Measurements from ENCODE around the gene GABRA5. TPM values are rescaled to one million over a fixed set of nuclear protein-coding genes. Genes with fewer than 3 reads are reported as not detected.

The GABRA5 gene
- total RNA-seq, 1 donor from 2014 or later = not detected

DNA sequence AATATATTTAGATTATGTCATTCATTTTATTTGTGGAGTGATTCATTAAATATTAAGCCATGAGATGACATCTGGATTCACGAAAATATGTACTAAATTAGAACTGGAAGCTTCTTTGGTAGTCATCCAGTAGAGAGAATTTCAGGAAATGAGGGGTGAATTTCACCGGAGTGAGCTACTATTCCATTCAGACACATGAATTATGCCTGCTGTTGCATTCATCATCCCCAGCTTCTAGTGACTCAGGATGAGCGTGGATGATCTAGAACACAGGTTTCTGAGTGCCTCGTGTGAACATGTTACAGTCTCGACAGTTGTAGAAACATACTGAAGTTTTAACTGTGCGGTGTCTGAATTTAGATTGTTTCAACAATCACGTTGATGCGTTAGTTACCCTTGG is 61.2 kb downstream of the GABRA5 start:
- DNase-seq (ENCODE audit: low read depth) = no peak

DNA sequence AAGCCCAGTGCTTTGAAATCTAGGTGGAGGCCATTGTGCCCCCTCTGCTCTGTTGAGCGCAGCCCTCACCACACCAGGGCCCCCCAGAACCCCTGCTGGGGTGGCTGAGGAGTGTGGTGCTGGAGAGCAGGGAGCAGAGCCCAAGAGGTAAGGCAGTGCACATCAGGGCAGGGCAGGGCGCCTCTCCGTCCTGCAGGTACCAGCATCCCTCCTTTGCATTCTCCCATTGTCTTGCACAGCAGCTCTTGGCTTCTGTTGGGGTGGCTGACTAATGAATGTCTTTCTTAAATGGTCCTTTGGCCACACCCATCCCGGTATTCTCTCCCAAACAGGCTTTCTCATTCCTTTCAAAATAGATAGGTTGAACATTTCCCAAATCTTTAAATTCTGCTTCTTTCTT is 62.7 kb downstream of the GABRA5 start:
- DNase-seq (ENCODE audit: low read depth) = no peak

DNA sequence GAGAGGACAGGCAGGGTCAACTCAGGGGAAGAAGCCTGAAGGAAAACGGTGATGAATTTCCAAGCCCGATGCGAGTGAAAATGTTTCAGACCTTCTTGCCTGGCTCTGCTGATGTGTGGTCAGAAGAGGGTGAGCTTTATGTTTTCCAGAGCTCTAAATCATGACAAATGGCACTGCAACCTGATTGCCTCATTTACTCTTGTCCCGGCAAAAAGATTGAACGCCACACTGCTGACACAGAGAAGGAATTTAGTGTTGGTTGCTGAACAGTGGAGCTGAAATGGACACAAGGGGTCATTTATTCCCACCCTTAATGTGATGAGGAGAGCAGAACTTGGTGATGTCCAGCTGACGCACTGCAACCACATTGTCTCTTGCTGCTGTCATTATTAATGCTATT is 68.0 kb downstream of the GABRA5 start:
- DNase-seq (ENCODE audit: low read depth) = no peak

DNA sequence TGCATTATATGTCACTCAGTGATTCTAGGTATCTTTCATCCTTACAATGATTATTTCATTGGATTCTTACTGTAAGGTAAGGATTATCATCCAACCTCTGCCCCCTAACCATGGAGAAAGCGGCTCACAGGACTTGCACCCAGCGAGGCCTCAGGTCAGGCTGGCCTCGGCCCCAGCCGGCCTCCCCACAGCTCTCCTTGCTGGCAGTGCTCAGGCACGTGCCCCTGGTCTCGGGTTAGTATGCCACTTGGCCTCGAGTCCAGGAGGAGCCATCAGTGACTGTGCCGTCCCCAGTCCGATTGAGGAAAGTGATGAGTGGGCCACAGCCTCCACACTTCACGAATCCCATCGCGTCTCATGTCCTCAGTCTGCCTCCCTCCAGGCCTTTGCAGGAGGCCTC is 68.5 kb downstream of the GABRA5 start:
- DNase-seq (ENCODE audit: low read depth) = no peak

DNA sequence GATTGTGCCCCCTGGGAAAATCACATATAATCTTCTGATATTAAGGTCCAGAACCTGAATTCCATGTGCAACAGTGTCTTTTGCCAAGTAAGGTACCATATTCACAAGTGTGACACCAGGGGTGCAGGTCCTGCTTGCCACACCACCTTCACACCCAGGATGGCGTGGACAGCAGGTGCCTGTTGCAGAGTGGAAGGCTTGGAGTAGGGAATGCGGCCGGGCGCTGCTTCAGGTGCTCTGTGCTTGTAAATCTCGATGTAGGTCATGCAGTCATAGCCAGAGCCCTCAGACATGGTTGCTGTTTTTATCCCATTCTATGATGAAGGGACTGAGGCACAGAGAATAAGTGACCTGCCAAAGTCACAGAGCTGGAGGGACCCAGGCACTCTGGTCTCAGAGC is 69.6 kb downstream of the GABRA5 start:
- no peak for DNase-seq (ENCODE audit: low read depth)

DNA sequence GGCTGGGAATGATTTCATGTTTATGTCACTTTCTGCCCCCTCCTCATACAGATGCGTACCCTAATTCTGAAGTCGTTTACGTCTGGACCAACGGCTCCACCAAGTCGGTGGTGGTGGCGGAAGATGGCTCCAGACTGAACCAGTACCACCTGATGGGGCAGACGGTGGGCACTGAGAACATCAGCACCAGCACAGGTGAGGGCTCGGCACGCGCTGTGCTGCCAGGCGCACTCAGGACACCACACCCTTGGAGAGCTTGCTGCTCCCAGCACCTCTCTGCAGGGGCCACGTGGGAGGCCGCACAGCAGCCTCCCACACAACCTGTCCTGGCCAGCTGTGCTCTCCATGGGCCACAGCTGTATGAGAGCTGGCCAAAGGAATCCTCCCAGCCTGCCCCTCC is 70.3 kb downstream of the GABRA5 start:
- DNase-seq (ENCODE audit: low read depth) = no peak

DNA sequence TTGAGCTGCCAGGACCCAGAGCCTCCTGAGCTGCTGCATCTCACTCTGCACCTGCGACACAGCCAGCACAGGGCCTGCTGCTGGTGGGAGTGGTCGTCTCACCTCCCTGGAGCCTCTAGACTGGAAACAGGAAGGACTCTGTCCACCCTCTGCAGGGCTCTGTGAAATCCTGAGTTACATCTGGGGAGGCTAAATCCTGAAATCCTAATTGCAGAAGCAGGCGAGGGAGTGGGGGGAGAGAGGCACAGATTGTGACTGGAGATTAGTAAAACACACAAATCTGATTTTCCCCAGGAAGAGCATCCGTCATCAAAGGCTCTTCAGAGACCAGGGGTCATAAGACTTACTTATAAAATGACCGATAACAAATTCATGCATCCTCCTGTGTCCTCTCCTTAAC is 72.5 kb downstream of the GABRA5 start:
- DNase-seq (ENCODE audit: low read depth) = no peak

DNA sequence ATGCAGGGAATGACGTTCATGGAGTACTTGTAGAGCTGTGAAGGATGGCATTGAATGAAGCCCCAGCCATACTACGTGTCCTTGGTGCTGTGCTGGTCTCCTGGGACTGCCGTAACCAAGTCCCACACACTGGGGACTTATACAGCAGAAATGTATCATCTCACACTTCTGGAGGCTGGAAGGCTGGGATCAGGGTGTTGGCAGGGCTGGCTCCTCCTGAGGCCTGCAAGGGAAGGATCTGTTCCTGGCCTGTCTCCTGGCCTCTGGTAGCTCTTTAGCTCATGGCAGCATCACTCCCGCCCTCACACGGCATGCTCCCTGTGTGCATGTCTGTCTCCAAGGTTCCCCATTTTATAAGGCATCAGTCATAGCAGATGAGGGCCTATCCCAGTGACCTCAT is 74.6 kb downstream of the GABRA5 start:
- DNase-seq (ENCODE audit: low read depth) = no peak

DNA sequence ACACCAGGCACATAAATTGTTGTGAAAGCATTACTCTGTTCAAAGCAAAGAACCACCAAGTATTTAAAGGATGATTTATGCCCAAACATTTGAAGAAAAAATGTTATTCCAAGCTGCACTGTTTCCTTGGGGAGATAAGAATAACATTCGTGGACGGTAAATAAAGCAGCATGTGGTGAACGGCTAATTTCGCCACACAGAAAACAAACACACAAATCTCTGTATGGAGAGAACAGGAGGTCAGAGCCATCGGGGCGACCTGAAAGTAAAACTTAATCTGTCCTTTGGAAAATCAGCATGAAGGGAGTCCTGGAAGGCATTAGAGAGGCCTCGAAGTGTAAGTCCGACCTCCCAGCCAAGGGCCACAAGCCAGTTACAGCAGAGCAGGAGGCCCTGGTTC is 77.0 kb downstream of the GABRA5 start:
- no peak for DNase-seq (ENCODE audit: low read depth)

DNA sequence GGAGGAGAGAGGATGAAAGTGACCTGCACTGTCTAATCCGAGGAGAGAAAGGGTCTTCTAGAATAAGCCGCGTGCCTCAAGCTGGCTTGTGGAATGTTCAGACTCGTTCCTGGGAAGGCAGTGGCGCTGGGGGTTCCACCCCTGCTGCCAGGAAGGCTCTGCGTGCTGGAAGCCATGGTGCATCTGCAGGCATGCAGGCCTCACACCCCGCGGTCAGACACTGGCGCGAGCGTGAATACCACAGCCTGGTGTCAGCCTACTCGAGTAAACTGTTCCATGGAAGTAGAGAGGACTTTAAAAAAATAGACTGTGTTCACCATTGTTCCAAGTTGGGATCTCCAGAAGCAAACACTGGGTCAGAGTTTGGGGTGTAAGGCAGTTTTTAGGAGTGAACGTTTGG is 78.2 kb downstream of the GABRA5 start:
- DNase-seq (ENCODE audit: low read depth) = no peak

DNA sequence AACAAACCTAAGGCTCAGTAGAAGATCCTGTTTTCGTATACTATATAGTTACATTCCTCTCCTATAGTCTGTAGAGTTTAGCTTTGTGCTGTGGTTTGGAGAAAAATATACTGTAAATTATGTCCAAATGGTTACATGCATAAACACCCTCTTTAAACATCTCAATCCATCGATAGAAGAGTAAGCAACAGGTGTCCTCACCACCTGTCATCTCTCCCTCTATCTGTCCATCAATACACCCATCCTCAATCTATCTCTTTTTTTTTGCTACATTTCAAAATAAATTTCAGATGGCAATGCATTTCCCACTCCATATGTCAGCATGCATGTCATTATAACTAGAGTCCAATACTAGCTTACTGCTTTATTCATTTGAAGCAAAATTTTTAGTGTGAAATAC is 83.1 kb downstream of the GABRA5 start:
- no peak for DNase-seq (ENCODE audit: low read depth)

DNA sequence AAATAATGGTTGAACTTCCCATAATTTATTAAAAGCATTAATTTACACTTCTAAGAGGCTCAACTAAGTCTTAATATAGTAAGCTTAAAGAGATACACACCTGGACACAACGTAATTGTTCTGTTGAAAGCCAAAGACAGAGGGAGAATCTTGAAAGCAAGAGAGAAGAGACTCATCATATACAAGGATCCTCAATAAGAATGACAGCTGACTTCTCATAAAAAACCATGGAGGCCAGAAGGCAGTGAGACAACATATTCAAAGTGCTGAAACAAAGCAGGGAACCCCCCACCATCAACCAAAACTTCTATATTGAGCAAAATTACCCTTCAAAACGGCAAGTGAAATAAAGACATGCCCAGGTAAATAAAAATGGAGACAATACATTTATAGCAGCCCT is 87.5 kb downstream of the GABRA5 start:
- DNase-seq (ENCODE audit: low read depth) = no peak

DNA sequence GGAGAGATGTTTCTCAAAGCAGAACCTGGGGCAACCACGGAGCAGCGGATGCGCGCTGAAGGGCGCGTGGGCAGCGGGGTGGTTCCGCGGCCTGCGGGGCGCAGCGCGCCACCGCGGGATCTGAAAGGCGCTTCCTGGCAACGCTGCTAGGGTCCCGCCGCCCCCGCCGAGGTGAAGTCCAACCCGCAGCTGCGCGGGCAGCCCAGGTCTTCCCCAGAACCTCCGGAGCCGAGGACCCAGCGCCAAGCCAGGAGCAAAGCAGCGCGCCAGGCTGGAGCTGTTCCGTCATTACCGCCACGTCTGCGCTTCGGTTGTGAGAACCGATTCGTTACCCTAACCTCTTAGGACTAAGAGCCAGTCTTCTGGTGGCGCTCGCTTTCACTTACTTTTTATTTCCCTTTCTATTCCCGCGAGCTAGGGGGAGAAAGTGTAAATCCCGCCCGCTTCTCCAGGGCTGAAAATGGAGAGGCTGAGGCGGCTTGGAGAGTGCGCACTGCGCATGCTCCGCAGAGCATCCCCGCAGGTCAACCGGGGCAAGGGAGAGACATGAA is 100.9 kb downstream of the GABRA5 start:
- no peak for DNase-seq (ENCODE audit: low read depth)

DNA sequence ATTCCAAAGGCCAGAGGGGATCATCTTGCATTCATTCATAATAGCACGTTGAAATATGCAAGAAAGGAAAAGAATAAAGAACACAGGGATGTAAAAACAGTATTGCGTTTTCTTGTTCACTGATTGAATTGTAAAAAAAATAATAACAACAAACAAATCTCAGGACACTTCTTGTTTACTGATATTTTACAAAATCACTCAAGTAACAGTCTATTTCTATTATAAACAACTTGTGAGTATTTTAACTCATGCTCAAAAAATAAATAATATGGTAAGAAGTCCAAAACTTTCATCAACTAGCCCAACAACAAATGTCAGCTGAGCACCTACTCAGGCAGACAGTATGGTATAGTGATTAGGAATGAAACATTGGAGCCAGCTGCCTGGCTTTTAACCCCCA is 101.9 kb downstream of the GABRA5 start:
- no peak for DNase-seq (ENCODE audit: low read depth)

DNA sequence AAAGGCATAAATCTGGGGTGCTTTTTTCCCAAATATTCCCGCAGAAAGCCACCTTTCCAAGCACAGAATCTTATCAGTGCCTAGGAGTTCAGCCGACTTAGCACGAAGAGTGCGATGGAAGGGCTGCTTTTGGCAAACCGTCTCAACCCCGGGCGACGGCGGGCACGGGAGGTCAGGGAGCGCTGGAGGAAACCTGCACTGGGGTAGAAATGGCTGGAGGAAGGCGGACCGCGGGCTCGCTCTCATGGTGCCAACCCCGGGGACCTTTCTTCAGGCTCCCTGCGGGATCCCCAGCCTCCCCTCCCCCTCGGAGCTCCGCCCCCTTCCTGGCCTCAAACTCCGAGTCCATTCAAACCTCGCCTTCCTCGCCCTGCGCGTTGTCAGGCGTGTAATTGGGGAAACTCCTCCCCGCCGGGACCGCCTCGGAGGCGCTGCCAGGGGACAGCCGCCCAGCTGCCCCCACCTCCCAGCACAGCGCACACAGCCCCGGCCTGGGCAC is 103.9 kb downstream of the GABRA5 start, which contains the start of gene GABRG3:
Gene GABRG3 (plus strand): TSS at position 470 of the 499 bp plus-strand sequence.
- no peak for DNase-seq (ENCODE audit: low read depth)

DNA sequence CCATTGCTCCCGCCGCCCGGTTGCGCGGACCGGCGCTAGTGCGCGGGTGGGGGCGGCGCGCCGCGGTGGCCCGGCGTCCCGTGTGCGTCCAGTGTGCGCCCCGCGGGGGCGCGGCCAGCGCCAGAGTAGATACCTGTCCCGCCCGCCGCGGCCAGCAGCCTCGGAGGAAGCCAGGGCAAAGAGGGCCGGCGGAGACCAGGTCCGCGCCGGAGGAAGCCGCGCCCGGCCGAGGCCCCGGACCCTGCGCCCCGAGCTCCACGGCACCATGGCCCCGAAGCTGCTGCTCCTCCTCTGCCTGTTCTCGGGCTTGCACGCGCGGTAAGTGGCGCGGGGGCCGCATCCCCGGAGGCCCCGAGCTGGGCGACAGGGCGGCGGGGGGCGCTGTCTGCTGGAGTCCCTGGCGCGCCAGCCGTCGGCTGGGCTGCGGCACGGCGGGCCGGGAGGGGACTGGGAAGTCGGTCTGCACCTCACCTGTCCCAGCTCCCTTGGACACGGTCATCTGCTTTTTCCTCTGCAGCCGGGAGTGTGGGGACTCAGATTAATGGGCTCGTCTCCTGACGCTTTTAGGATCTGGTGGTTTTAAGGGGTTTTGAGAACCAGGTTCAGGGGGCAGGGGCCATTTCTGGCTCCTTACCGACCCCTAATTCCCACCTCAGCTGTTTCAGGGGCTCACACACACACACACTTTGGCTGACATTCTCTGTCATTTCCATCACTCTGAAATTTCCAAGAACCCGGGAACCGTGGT is 104.6 kb downstream of the GABRA5 start:
- DNase-seq (ENCODE audit: low read depth) = no peak

DNA sequence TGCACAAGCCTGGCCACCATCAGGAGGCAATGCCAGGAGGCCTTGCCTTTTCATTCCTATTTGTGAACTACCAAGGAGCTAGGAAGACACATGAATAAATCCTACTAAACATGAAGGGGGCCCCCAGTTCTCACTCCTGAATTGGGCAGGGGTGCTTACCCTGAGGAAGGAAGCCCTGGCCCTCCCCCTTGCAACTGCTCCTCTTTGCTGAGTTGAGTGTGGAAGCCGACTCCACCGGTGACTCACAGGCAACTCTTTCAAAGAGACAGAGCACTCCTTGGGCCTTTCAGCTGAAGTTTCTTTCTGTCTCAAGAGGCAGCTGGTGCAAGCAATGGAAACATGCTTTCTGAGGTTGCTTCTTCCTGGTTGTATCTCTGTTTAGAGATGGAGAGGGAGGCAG is 105.8 kb downstream of the GABRA5 start:
- no peak for DNase-seq (ENCODE audit: low read depth)

DNA sequence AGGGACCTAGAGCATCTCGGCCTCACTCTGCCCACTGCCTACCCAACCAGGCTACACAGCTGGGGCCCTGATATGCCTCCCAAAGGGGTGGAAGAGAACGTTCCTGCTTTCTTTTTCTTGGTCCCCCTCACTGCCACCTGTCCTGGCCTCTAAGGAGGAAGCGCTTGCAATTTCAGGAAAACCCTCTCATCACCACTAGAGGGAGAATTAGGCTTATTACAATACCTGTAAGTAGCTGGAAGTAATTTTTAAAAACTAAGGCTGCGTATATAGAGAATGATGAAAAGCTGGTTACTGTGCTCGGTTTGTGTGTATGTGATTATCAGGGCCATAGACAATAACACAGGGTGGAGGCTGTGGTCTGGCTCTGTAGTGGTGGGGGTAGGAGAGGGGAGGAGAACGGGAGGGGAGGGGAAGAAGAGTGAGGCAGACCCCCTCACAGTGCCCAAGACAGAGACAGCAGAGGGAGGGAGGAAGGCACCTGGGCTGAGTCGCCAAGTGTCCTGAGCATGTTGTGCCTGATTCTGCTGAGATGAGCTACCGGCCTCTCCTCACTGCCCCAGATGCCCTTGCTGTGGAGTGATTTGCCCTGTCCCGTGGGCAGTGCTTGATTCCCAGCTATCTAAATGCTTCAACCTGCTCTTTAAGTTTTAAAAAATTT is 107.4 kb downstream of the GABRA5 start:
- peak; percentile 31 for DNase-seq (ENCODE audit: low read depth)

DNA sequence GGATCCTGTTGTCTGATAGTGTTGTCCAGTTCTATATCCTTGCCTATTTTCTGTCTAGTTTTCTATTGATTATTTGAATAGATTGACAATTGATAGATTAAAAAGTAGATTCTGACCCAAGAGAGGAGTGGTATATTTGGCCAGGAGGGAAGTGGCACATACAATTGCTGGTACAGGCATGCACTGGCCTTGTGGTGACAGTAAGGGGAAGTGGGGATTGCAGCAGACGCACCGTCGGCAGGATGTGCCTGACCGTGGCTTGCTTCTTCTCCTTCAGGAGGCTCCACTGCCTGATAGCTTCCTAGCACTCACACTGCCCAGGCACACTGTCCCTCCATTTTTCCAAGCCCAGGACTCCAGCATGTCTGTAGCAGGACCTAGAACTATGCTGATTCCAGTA is 114.6 kb downstream of the GABRA5 start:
- no peak for DNase-seq (ENCODE audit: low read depth)

DNA sequence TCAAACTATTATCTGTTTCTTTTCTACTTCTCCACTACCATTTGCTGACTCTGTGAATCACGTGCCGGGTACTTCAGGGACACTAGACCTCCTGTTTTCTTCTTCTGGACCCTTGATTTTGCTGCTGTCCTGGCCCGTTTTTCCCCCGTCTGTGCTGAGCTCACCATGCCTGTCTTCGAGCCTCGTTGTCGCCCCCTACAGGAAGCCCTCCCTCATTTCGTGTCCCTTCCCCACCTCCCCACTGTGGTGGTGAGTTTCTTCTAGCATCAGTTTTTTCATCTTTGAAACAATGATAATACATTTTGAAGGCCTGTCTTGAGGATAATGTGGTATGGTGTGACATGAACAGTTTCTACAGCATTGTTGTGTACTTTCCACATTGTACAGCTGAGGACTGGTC is 117.0 kb downstream of the GABRA5 start:
- DNase-seq (ENCODE audit: low read depth) = no peak

DNA sequence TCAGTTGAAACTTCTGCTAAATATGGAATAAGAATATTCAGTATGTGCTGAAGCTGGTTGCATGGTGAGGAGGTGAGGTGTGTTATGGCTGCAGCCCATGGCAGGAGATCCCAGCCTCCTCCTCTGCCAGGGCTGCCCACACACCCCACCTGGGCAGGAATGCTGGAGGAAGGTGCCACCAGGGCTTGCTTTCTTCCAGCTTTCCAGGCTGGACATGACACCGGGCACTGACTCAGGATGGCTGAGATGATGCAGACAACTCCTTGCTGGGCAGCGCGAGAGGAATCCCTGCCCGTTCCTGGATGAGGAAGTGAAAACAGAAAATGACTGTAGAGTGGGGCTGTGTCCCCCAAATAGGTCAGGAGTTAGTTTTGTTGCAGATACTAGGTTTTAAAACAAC is 118.2 kb downstream of the GABRA5 start:
- DNase-seq (ENCODE audit: low read depth) = no peak

DNA sequence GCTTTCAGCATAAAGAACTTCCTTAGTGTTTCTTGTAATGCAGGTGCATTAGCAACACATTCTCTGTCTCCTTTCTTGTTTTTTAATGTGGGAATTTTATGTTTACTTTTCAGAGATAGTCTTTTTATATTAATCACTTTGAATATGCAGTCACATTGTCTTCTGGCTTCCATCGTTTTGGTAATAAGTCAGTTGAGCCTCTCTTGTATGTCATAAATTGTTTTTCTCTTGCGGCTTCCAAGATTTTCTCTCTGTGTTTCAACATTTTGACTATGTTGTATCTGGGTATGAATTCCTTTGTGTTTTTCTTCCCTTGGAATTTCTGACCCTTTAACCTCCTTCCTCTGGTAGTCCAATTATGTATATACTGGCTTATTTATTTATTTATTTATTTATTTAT is 129.4 kb downstream of the GABRA5 start:
- DNase-seq (ENCODE audit: low read depth) = no peak
